ENCODE results near the gene CACNA1I.

- TF ChIP-seq CTCF (IDR thresholded peaks at IDR 0.05) (no peak), POLR2A (IDR thresholded peaks at IDR 0.05) (no peak)
These were observed 104.0 kb downstream of the CACNA1I start for GRCh38 chr22:39674536-39674935.
